ENCODE measurements around the gene ZNF574. TPM values are rescaled to one million over a fixed set of nuclear protein-coding genes. Genes with fewer than 3 reads are reported as not detected.
A peak's percentile ranks its signal among the peaks of the same experiment; 100 is the strongest.

Gene ZNF574
- total and polyA plus RNA-seq, 2 donors (not counting 1 experiment from before 2014, with no cell fraction given), result 5.1 to 9.9 TPM

GRCh38 chr19:42105368-42105767, 29.4 kb downstream of the ZNF574 start:
- Histone ChIP-seq H4K20me1 (ENCODE audit: control insufficient read depth, extremely low read depth, insufficient read depth, low read length) (no peaks in the 10 kb centered on the region), H3K27ac (ENCODE audit: insufficient read depth, low read length) (no peak overlapping the region), H3K79me2 (ENCODE audit: control insufficient read depth, insufficient read depth, low read length) (no peaks in the 10 kb centered on the region), H3K27me3 (ENCODE audit: control insufficient read depth, insufficient read depth, low read length) (no peaks in the 10 kb centered on the region), H3K4me2 (ENCODE audit: extremely low read depth, insufficient read depth, low read length) (no peak overlapping the region), H2AFZ (ENCODE audit: low read length) (no peak overlapping the region), H3K4me1 (ENCODE audit: control insufficient read depth, extremely low read depth, insufficient read depth, low read length) (peaks cover 3% of the 10 kb centered on the region), H3K9ac (ENCODE audit: insufficient read depth, low read length) (no peak overlapping the region), H3K36me3 (ENCODE audit: control insufficient read depth, insufficient read depth, low read length) (no peaks in the 10 kb centered on the region), H3K4me3 (replicated peaks in 1 of 4; ENCODE audit: control extremely low read depth in 1 of 4, insufficient read depth in 1 of 4, low read depth in 3 of 4, low read length in 4 of 4) (no peak overlapping the region), H3K9me3 (ENCODE audit: control insufficient read depth, insufficient read depth, low read depth, low read length) (no peaks in the 10 kb centered on the region)
- no peak for DNase-seq (ENCODE audit: low read depth in 2 of 2)
- TF ChIP-seq EZH2 (IDR thresholded peaks at IDR 0.05; ENCODE audit: low read length, missing control alignments) (no peak), CTCF (conservative IDR thresholded peaks at IDR 0.05 in 1 of 2, IDR thresholded peaks at IDR 0.05 in 1 of 2; ENCODE audit: low read depth in 1 of 2, low read length in 2 of 2) (no peak)

GRCh38 chr19:42108527-42109389, 32.8 kb downstream of the ZNF574 start:
- Histone ChIP-seq H3K36me3 (ENCODE audit: control insufficient read depth, insufficient read depth, low read length) (no peaks in the 10 kb centered on the region), H2AFZ (ENCODE audit: low read length) (no peak overlapping the region), H3K4me3 (replicated peaks in 1 of 4; ENCODE audit: control extremely low read depth in 1 of 4, insufficient read depth in 1 of 4, low read depth in 3 of 4, low read length in 4 of 4) (no peak overlapping the region), H4K20me1 (ENCODE audit: control insufficient read depth, extremely low read depth, insufficient read depth, low read length) (no peaks in the 10 kb centered on the region), H3K9ac (ENCODE audit: insufficient read depth, low read length) (no peak overlapping the region), H3K4me1 (ENCODE audit: control insufficient read depth, extremely low read depth, insufficient read depth, low read length) (peaks cover 23% of the 10 kb centered on the region), H3K27me3 (ENCODE audit: control insufficient read depth, insufficient read depth, low read length) (no peaks in the 10 kb centered on the region), H3K79me2 (ENCODE audit: control insufficient read depth, insufficient read depth, low read length) (no peaks in the 10 kb centered on the region), H3K4me2 (ENCODE audit: extremely low read depth, insufficient read depth, low read length) (no peak overlapping the region), H3K27ac (ENCODE audit: insufficient read depth, low read length) (no peak overlapping the region), H3K9me3 (ENCODE audit: control insufficient read depth, insufficient read depth, low read depth, low read length) (no peaks in the 10 kb centered on the region)
- peak; percentile 79 to 90 for DNase-seq (ENCODE audit: low read depth in 2 of 2)
- no peak for TF ChIP-seq EZH2 (IDR thresholded peaks at IDR 0.05; ENCODE audit: low read length, missing control alignments)
- peak; percentile 100 for TF ChIP-seq CTCF (conservative IDR thresholded peaks at IDR 0.05 in 1 of 2, IDR thresholded peaks at IDR 0.05 in 1 of 2; ENCODE audit: low read depth in 1 of 2, low read length in 2 of 2)

GRCh38 chr19:42109896-42110295, 33.9 kb downstream of the ZNF574 start:
- no peaks in the 10 kb centered on the region for H4K20me1 ChIP-seq (ENCODE audit: control insufficient read depth, extremely low read depth, insufficient read depth, low read length)
- H3K4me3 ChIP-seq (replicated peaks in 1 of 4; ENCODE audit: control extremely low read depth in 1 of 4, insufficient read depth in 1 of 4, low read depth in 3 of 4, low read length in 4 of 4), result no peak overlapping the region
- no peak overlapping the region for H3K27ac ChIP-seq (ENCODE audit: insufficient read depth, low read length)
- H3K9ac ChIP-seq (ENCODE audit: insufficient read depth, low read length), result no peak overlapping the region
- no peaks in the 10 kb centered on the region for H3K79me2 ChIP-seq (ENCODE audit: control insufficient read depth, insufficient read depth, low read length)
- H3K36me3 ChIP-seq (ENCODE audit: control insufficient read depth, insufficient read depth, low read length), result no peaks in the 10 kb centered on the region
- H2AFZ ChIP-seq (ENCODE audit: low read length), result no peak overlapping the region
- peaks cover 33% of the 10 kb centered on the region for H3K4me1 ChIP-seq (ENCODE audit: control insufficient read depth, extremely low read depth, insufficient read depth, low read length)
- H3K27me3 ChIP-seq (ENCODE audit: control insufficient read depth, insufficient read depth, low read length), result no peaks in the 10 kb centered on the region
- no peak for DNase-seq (ENCODE audit: low read depth in 2 of 2)
- H3K9me3 ChIP-seq (ENCODE audit: control insufficient read depth, insufficient read depth, low read depth, low read length), result no peaks in the 10 kb centered on the region
- TF ChIP-seq EZH2 (IDR thresholded peaks at IDR 0.05; ENCODE audit: low read length, missing control alignments) (no peak), CTCF (conservative IDR thresholded peaks at IDR 0.05 in 1 of 2, IDR thresholded peaks at IDR 0.05 in 1 of 2; ENCODE audit: low read depth in 1 of 2, low read length in 2 of 2) (no peak)
- H3K4me2 ChIP-seq (ENCODE audit: extremely low read depth, insufficient read depth, low read length), result no peak overlapping the region

Data from fibroblast of lung (primary cell).